Esophagus squamous epithelium (tissue), 5 donors: ENCODE measurements around the gene COPS8. TPM values are rescaled to one million over a fixed set of nuclear protein-coding genes. Genes with fewer than 3 reads are reported as not detected.

ENCODE experiments used
- DNase-seq: peaks from one replicate; lab custom pipeline; 2025; lab: John Stamatoyannopoulos, UW
- H3K27ac ChIP-seq, 4 donors: fragments of 200-600 bp; sonication (generic); one replicate each; pipeline ENCODE4 v1.5.1; 2016 to 2019; ENCODE audit warnings: mild to moderate bottlenecking in 1 of 4
- H3K27me3 ChIP-seq, 4 donors: fragments of 200-600 bp; sonication (generic); 1 replicate in 3 of 4; 2 replicates in 1 of 4; pipeline versions ENCODE4 v1.5.1 to v1.6.0; 2017 to 2021; ENCODE audit warnings: antibody characterized with exemption in 1 of 4
- H3K36me3 ChIP-seq, 3 donors: fragments of 200-600 bp; sonication (generic); one replicate each; pipeline ENCODE4 v1.5.1; 2016 to 2019
- H3K4me1 ChIP-seq, 3 donors: fragments of 200-600 bp; sonication (generic); one replicate each; pipeline ENCODE4 v1.5.1; 2017 to 2019
- H3K4me3 ChIP-seq, 4 donors: fragments of 200-600 bp; sonication (generic); 1 replicate in 3 of 4; 2 replicates in 1 of 4; pipeline ENCODE4 v1.5.1; 2016 to 2019; ENCODE audit warnings: mild to moderate bottlenecking in 2 of 4, moderate library complexity in 1 of 4
- H3K9me3 ChIP-seq, 3 donors: fragments of 200-600 bp; sonication (generic); one replicate each; pipeline ENCODE4 v1.5.1; 2016 to 2019
- POLR2A ChIP-seq, 4 donors: fragments of 450-650 bp; IDR thresholded peaks; one replicate each; pipeline ENCODE4 v1.6.1; 2017; ENCODE audit warnings: antibody characterized with exemption in 4 of 4, mild to moderate bottlenecking in 4 of 4, moderate library complexity in 3 of 4
- WGBS, 2 donors: methylation state at CpG; one replicate each; pipeline ENCODE4 v1.1.5; 2018; 5-methylcytosine and 5-hydroxymethylcytosine counted together
- intact Hi-C: fragments of 100-400 bp; cut with DNase I; formaldehyde crosslinking; loops from one replicate; pipeline ENCODE4 v1.15.0; 2022
- total RNA-seq, 4 donors: library from RNA; depleted of rRNA; stranded (reverse); fragments of >200 nt; gene quantifications; one replicate each; pipeline ENCODE4 v1.1.0, GENCODE V29; 2016
- TF ChIP-seq, protein P1 (sequence below), 6 experiments: fragments of 450-650 bp in 4 of 6; fragments of 200-600 bp in 2 of 6; sonication (generic) in 2 of 6; IDR thresholded peaks; one replicate each; pipeline ENCODE4 v1.5.1; 2016 to 2019; ENCODE audit warnings: antibody characterized with exemption in 6 of 6, mild to moderate bottlenecking in 4 of 6, moderate library complexity in 4 of 6
- donor health status: DM: yes; HTN: yes; CAD: no.

COPS8 gene
- total RNA-seq, 4 donors from 2014 or later: 26.9 to 69.0 (median 54.6) TPM

DNA sequence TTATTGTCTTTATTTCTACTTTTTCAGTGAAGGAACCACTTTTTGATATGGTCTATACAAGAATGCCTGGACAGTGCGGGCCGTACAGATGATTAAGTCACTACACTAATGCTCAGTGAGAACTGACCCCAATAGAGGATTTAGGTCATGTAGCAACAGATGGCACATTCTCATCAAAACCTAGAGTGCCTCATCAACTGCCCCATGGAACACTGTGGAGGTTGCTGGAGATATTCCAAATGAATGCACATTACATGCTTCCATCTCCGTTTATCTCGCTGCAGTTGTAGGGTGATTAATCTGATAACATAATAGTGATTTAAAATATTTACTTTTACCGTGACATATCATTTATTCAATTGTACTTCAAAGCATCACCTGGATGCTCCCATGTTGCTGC lies 41.8 kb upstream of the COPS8 start:
- Histone ChIP-seq H3K36me3 (no peaks in the 10 kb centered on the region), H3K4me3 (no peak overlapping the region), H3K4me1 (no peaks in the 10 kb centered on the region), H3K27me3 (peaks cover 0 to 3% (median 0%) of the 10 kb centered on the region in 4 donors), H3K9me3 (peaks cover 0 to 9% (median 6%) of the 10 kb centered on the region in 3 donors), H3K27ac (no peak overlapping the region)
- no peak for DNase-seq
- no peak for TF ChIP-seq POLR2A (IDR thresholded peaks at IDR 0.05)
- TF ChIP-seq, protein P1, sequence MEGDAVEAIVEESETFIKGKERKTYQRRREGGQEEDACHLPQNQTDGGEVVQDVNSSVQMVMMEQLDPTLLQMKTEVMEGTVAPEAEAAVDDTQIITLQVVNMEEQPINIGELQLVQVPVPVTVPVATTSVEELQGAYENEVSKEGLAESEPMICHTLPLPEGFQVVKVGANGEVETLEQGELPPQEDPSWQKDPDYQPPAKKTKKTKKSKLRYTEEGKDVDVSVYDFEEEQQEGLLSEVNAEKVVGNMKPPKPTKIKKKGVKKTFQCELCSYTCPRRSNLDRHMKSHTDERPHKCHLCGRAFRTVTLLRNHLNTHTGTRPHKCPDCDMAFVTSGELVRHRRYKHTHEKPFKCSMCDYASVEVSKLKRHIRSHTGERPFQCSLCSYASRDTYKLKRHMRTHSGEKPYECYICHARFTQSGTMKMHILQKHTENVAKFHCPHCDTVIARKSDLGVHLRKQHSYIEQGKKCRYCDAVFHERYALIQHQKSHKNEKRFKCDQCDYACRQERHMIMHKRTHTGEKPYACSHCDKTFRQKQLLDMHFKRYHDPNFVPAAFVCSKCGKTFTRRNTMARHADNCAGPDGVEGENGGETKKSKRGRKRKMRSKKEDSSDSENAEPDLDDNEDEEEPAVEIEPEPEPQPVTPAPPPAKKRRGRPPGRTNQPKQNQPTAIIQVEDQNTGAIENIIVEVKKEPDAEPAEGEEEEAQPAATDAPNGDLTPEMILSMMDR (IDR thresholded peaks at IDR 0.05): no peak
- 74 to 75% methylated on average over 5 of the region's 5 CpGs for WGBS, 2 donors
- intact Hi-C loops: no loop called here

DNA sequence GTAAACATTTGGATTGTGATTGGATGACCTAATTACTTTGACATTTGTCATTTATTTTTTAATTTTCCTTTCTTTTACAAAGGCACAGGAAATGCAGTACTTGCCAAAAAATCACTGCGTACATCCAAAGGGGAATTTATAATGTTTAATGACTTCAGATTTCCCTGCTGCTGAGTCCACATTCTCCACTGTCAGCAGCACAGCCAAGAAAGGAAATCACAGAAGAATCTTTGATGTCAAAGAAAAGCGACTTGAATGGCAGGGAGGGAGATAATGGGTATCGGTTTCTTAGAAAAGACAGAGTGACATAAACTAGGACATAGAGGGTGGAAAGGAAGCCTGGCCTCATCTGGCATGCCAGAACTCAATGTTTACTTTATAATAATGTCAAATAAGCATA lies 41.4 kb upstream of the COPS8 start:
- no peak overlapping the region for H3K27ac ChIP-seq
- no peak for DNase-seq
- no peak for TF ChIP-seq POLR2A (IDR thresholded peaks at IDR 0.05)
- TF ChIP-seq, protein P1 (IDR thresholded peaks at IDR 0.05): no peak

DNA sequence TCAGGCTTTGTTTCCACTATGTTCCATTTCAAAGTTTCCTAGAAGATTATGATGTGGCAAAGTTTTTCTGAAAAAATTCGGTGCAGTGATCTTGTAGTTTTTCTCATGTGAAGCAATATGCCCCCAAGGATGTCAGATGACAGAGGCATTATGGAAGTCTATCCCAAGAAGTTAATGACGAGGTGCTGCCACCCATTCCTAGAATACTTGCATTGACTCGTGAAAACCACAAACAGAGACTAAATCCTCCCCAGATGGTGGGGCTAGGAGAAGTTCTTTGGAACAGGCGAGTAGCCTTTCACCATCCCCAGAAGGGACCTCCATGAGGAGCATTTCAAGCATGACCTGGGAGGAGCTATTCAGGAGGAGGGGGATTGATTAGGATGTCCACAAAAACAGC lies 40.2 kb upstream of the COPS8 start:
- intact Hi-C loops: no loop called here
- peaks cover 0 to 18% (median 6%) of the 10 kb centered on the region in 3 donors for H3K9me3 ChIP-seq
- no peak overlapping the region for H3K4me3 ChIP-seq
- 49 to 76% methylated on average over 4 of the region's 4 CpGs for WGBS, 2 donors
- no peaks in the 10 kb centered on the region for H3K4me1 ChIP-seq
- no peaks in the 10 kb centered on the region for H3K36me3 ChIP-seq
- TF ChIP-seq, protein P1 (IDR thresholded peaks at IDR 0.05): no peak
- TF ChIP-seq POLR2A (IDR thresholded peaks at IDR 0.05): no peak
- DNase-seq: no peak
- H3K27ac ChIP-seq: no peak overlapping the region
- peaks cover 0 to 3% (median 0%) of the 10 kb centered on the region in 4 donors for H3K27me3 ChIP-seq

More for the DNA sequence above, 41.4 kb upstream of the COPS8 start:
- peaks cover 0 to 14% (median 6%) of the 10 kb centered on the region in 3 donors for H3K9me3 ChIP-seq
- no peaks in the 10 kb centered on the region for H3K36me3 ChIP-seq
- WGBS, 2 donors: 41 to 62% methylated on average over 3 of the region's 3 CpGs
- no peaks in the 10 kb centered on the region for H3K4me1 ChIP-seq
- peaks cover 0 to 3% (median 0%) of the 10 kb centered on the region in 4 donors for H3K27me3 ChIP-seq
- H3K4me3 ChIP-seq: no peak overlapping the region
- intact Hi-C loops: no loop called here

GRCh38 chr2:237048595-237048994 lies 37.1 kb upstream of the COPS8 start:
- peaks cover 0 to 18% (median 6%) of the 10 kb centered on the region in 3 donors for H3K9me3 ChIP-seq
- H3K4me1 ChIP-seq: no peaks in the 10 kb centered on the region
- no peak for DNase-seq
- no peak for TF ChIP-seq POLR2A (IDR thresholded peaks at IDR 0.05)
- TF ChIP-seq, protein P1 (IDR thresholded peaks at IDR 0.05): no peak
- no peaks in the 10 kb centered on the region for H3K36me3 ChIP-seq
- H3K4me3 ChIP-seq: no peak overlapping the region
- peaks cover 0 to 3% (median 0%) of the 10 kb centered on the region in 4 donors for H3K27me3 ChIP-seq
- intact Hi-C loops: no loop called here
- WGBS, 2 donors: 88 to 92% methylated on average over 1 of the region's 1 CpG
- H3K27ac ChIP-seq: no peak overlapping the region

DNA sequence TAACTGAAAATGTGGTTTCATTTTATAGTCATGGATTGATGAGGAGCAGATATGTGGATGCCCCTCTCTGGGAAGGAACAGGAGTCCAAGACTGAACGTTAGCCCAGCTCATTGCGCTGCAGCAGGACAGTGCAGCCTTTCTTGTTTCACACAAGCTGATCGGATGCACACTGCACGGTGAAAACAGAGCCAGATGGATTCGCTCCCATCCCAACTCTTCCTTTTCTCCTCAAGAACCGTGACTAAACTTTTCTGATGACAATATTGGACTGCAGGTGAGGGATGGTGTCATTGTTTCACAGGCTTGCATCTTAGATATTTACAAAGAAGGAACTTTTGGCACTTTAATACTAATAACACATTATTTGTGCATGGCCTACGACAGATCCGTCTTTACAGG lies 33.8 kb upstream of the COPS8 start:
- intact Hi-C loops: no loop called here
- no peak for DNase-seq
- Histone ChIP-seq H3K27me3 (no peaks in the 10 kb centered on the region), H3K4me3 (no peak overlapping the region), H3K36me3 (no peaks in the 10 kb centered on the region), H3K9me3 (peaks cover 0 to 18% (median 6%) of the 10 kb centered on the region in 3 donors), H3K4me1 (peaks cover 0 to 5% (median 0%) of the 10 kb centered on the region in 3 donors), H3K27ac (no peak overlapping the region)
- no peak for TF ChIP-seq POLR2A (IDR thresholded peaks at IDR 0.05)
- TF ChIP-seq, protein P1 (IDR thresholded peaks at IDR 0.05): no peak
- WGBS, 2 donors: 80 to 88% methylated on average over 8 of the region's 8 CpGs
